Measurements from ENCODE around the gene ACVR1C. TPM values are rescaled to one million over a fixed set of nuclear protein-coding genes. Genes with fewer than 3 reads are reported as not detected.

ACVR1C gene
- total RNA-seq, 1 experiment from 2014 or later, result 1.2 TPM

- Histone ChIP-seq H4K20me1 (ENCODE audit: insufficient read depth) (no peaks in the 10 kb centered on the region), H3K36me3 (ENCODE audit: control insufficient read depth in 1 of 2, insufficient read depth in 2 of 2, low read length in 2 of 2) (no peaks in the 10 kb centered on the region), H3K4me3 (replicated peaks in 1 of 2; ENCODE audit: low read depth in 1 of 2, low read length in 2 of 2) (no peak overlapping the region), H3K4me1 (ENCODE audit: control insufficient read depth in 1 of 2, insufficient read depth in 2 of 2, low read length in 2 of 2) (peaks cover 0 to 14% of the 10 kb centered on the region in 2 experiments; a peak in 2 of 4 replicates), H3K27ac (ENCODE audit: low read depth, low read length) (no peak overlapping the region), H3K79me2 (ENCODE audit: insufficient read depth, low read length) (no peaks in the 10 kb centered on the region), H3K9me2 (ENCODE audit: insufficient read depth) (no peaks in the 10 kb centered on the region), H2AFZ (ENCODE audit: low read depth, low read length, poor library complexity, severe bottlenecking) (no peak overlapping the region), H3K9me3 (ENCODE audit: control insufficient read depth in 1 of 2, insufficient read depth in 1 of 2, low read depth in 1 of 2, low read length in 2 of 2) (no peaks in the 10 kb centered on the region), H3K4me2 (ENCODE audit: low read length) (no peak overlapping the region), H3K9ac (ENCODE audit: low read length) (no peak overlapping the region), H3K27me3 (ENCODE audit: insufficient read depth, low read length) (no peaks in the 10 kb centered on the region)
- no TSS peak for BruUV-seq (replicated peaks)
- intact Hi-C loops (cut with micrococcal nuclease), result no loop called here
- no peak for ATAC-seq
- POLR2A ChIA-PET, result no interaction called here
- no peak for DNase-seq (ENCODE audit: low read depth, low spot score)
- RAD21 ChIA-PET (ENCODE audit: low non-redundant PET in 1 of 2, low total read pairs in 2 of 2, uncharacterized antibody in 2 of 2, unreplicated experiment in 2 of 2), result no interaction called here
- TF ChIP-seq ELF1 (IDR thresholded peaks at IDR 0.05; ENCODE audit: borderline replicate concordance, low read depth) (no peak), SRF (IDR thresholded peaks at IDR 0.05; ENCODE audit: low read depth) (no peak), ATF3 (IDR thresholded peaks at IDR 0.05) (no peak), CBX3 (IDR thresholded peaks at IDR 0.05; ENCODE audit: low read depth) (no peak), CTCF (IDR thresholded peaks at IDR 0.05 in 2 of 3, conservative IDR thresholded peaks at IDR 0.05 in 1 of 3; ENCODE audit: borderline replicate concordance in 1 of 3, insufficient read depth in 1 of 3, low read depth in 2 of 3, low read length in 2 of 3) (no peak), TCF7L2 (IDR thresholded peaks at IDR 0.05; ENCODE audit: borderline replicate concordance, extremely low read depth, insufficient read depth, insufficient read length) (no peak), SIN3A (IDR thresholded peaks at IDR 0.05; ENCODE audit: low read depth) (no peak), JUND (IDR thresholded peaks at IDR 0.05) (no peak), POLR2A (IDR thresholded peaks at IDR 0.05; ENCODE audit: borderline replicate concordance, extremely low read depth, insufficient read depth, insufficient read length) (no peak)
- TF ChIP-seq, protein P1, sequence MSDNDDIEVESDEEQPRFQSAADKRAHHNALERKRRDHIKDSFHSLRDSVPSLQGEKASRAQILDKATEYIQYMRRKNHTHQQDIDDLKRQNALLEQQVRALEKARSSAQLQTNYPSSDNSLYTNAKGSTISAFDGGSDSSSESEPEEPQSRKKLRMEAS (IDR thresholded peaks at IDR 0.05), result no peak
- CTCF ChIA-PET, result no interaction called here
Measured at GRCh38 chr2:157631861-157632260, 3.2 kb upstream of the ACVR1C start.
